Esophagus muscularis mucosa (tissue), 4 donors: Measurements from ENCODE around the gene MTIF3. TPM values are rescaled to one million over a fixed set of nuclear protein-coding genes. Genes with fewer than 3 reads are reported as not detected.
A peak's percentile ranks its signal among the peaks of the same experiment; 100 is the strongest.

Experiments used
- DNase-seq: peaks from one replicate; pipeline ENCODE4 v3.0.0-alpha.2; 2017; ENCODE audit errors: extremely low spot score
- H3K27ac ChIP-seq, 4 donors: fragments of 200-600 bp; sonication (generic); replicated peaks in 1 of 4; 1 replicate in 3 of 4; 2 replicates in 1 of 4; pipeline ENCODE4 v1.5.1; 2016 to 2019; ENCODE audit warnings: mild to moderate bottlenecking in 1 of 4
- H3K27me3 ChIP-seq, 4 donors: fragments of 200-600 bp; sonication (generic); one replicate each; pipeline versions ENCODE4 v1.5.1 to v1.6.0; 2016 to 2019
- H3K36me3 ChIP-seq, 4 donors: fragments of 200-600 bp; sonication (generic); one replicate each; pipeline ENCODE4 v1.5.1; 2016 to 2019
- H3K4me1 ChIP-seq, 4 donors: fragments of 200-600 bp; sonication (generic); one replicate each; pipeline ENCODE4 v1.5.1; 2016 to 2019
- H3K4me3 ChIP-seq, 4 donors: fragments of 200-600 bp; sonication (generic); 1 replicate in 2 of 4; 2 replicates in 2 of 4; pipeline ENCODE4 v1.5.1; 2016 to 2019; ENCODE audit warnings: mild to moderate bottlenecking in 4 of 4, moderate library complexity in 1 of 4
- H3K9me3 ChIP-seq, 4 donors: fragments of 200-600 bp; sonication (generic); 1 replicate in 3 of 4; 2 replicates in 1 of 4; pipeline ENCODE4 v1.5.1; 2016 to 2019
- EP300 ChIP-seq: sonication (generic); formaldehyde crosslinking; IDR thresholded peaks from one replicate; pipeline ENCODE4 v1.6.1; 2017; ENCODE audit warnings: antibody characterized with exemption
- POLR2A ChIP-seq: fragments of 450-650 bp; IDR thresholded peaks from one replicate; pipeline ENCODE4 v1.6.1; 2017; ENCODE audit warnings: antibody characterized with exemption, moderate library complexity, mild to moderate bottlenecking, low read depth
- POLR2AphosphoS5 ChIP-seq, 2 donors: sonication (generic); formaldehyde crosslinking; IDR thresholded peaks; one replicate each; pipeline ENCODE4 v1.6.1; 2017; ENCODE audit warnings: antibody characterized with exemption in 2 of 2
- WGBS: methylation state at CpG from one replicate; pipeline ENCODE4 v1.1.5; 2018; 5-methylcytosine and 5-hydroxymethylcytosine counted together
- intact Hi-C: fragments of 100-400 bp; cut with DNase I; formaldehyde crosslinking; loops from one replicate; pipeline ENCODE4 v1.15.1; 2023
- total RNA-seq, 4 donors: library from RNA; depleted of rRNA; stranded (reverse); fragments of >200 nt; gene quantifications; one replicate each; pipeline versions ENCODE4 v1.1.0 to v1.2.1, GENCODE V29; 2016
- TF ChIP-seq, protein P1 (sequence below), 3 experiments: fragments of 200-600 bp in 2 of 3; fragments of 450-650 bp in 1 of 3; sonication (generic) in 2 of 3; IDR thresholded peaks; one replicate each; pipeline ENCODE4 v1.5.1; 2017 to 2019; ENCODE audit warnings: antibody characterized with exemption in 3 of 3, mild to moderate bottlenecking in 2 of 3, moderate library complexity in 1 of 3

MTIF3 gene
- total RNA-seq, 4 donors from 2014 or later = 45.1 to 86.6 (median 67.5) TPM

DNA sequence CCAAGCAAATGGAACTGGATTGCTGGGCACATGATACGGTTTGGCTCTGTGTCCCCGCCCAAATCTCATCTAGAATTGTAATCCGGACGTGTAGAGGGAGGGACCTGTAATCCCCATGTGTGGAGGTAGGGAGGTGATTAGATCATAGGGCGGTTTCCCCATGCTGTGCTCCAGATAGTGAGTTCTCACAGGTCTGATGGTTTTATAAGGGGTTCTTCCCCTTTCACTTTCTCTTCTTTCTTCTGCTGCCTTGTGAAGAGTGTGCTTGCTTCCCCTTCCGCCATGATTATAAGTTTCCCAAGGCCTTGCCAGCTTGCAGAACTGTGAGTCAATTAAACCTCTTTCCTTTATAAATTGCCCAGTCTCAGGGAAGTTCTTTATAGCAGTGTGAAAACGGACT lies 32.6 kb upstream of the MTIF3 start:
- TF ChIP-seq EP300 (no peak), POLR2A (no peak), POLR2AphosphoS5 (IDR thresholded peaks at IDR 0.05) (no peak)
- TF ChIP-seq, protein P1, sequence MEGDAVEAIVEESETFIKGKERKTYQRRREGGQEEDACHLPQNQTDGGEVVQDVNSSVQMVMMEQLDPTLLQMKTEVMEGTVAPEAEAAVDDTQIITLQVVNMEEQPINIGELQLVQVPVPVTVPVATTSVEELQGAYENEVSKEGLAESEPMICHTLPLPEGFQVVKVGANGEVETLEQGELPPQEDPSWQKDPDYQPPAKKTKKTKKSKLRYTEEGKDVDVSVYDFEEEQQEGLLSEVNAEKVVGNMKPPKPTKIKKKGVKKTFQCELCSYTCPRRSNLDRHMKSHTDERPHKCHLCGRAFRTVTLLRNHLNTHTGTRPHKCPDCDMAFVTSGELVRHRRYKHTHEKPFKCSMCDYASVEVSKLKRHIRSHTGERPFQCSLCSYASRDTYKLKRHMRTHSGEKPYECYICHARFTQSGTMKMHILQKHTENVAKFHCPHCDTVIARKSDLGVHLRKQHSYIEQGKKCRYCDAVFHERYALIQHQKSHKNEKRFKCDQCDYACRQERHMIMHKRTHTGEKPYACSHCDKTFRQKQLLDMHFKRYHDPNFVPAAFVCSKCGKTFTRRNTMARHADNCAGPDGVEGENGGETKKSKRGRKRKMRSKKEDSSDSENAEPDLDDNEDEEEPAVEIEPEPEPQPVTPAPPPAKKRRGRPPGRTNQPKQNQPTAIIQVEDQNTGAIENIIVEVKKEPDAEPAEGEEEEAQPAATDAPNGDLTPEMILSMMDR (IDR thresholded peaks at IDR 0.05) = no peak
- no peak for DNase-seq
- Histone ChIP-seq H3K27ac (no peak overlapping the region), H3K4me3 (no peak overlapping the region), H3K36me3 (no peaks in the 10 kb centered on the region), H3K9me3 (peaks cover 0 to 7% (median 5%) of the 10 kb centered on the region in 4 donors), H3K27me3 (peaks cover 0 to 10% (median 0%) of the 10 kb centered on the region in 4 donors), H3K4me1 (no peaks in the 10 kb centered on the region)
- WGBS = 71% methylated on average over 7 of the region's 7 CpGs
- intact Hi-C loops = no loop called here

DNA sequence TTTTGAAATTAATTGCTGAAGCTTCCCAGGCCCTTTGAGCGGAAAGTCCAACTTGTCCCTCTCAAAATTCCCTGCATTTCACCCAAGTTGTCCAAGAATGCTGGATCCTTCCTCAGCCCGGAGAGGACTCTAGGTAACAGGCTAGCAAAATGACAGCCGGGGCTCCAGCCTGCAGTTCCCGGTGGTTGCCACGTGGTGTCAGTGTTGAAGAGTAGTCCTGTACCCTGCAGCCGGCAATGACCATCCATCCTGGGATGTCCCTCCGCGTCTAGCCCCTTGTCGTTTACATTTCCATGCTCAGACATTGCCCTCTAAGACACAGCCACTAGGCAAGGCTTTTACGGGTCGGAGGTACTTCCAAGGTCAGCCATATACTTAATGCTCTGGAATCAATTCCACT lies 31.4 kb upstream of the MTIF3 start:
- Histone ChIP-seq H3K27ac (no peak overlapping the region), H3K4me1 (no peaks in the 10 kb centered on the region), H3K36me3 (no peaks in the 10 kb centered on the region), H3K4me3 (no peak overlapping the region), H3K27me3 (peaks cover 0 to 14% (median 0%) of the 10 kb centered on the region in 4 donors), H3K9me3 (peaks cover 0 to 7% (median 5%) of the 10 kb centered on the region in 4 donors)
- intact Hi-C loops = no loop called here
- no peak for TF ChIP-seq POLR2A
- no peak for TF ChIP-seq EP300
- TF ChIP-seq POLR2AphosphoS5 (IDR thresholded peaks at IDR 0.05) = no peak
- TF ChIP-seq, protein P1 (IDR thresholded peaks at IDR 0.05) = peak in 2 of 3 experiments; percentile 8 to 39
- WGBS = 24% methylated on average over 11 of the region's 11 CpGs
- DNase-seq = no peak

DNA sequence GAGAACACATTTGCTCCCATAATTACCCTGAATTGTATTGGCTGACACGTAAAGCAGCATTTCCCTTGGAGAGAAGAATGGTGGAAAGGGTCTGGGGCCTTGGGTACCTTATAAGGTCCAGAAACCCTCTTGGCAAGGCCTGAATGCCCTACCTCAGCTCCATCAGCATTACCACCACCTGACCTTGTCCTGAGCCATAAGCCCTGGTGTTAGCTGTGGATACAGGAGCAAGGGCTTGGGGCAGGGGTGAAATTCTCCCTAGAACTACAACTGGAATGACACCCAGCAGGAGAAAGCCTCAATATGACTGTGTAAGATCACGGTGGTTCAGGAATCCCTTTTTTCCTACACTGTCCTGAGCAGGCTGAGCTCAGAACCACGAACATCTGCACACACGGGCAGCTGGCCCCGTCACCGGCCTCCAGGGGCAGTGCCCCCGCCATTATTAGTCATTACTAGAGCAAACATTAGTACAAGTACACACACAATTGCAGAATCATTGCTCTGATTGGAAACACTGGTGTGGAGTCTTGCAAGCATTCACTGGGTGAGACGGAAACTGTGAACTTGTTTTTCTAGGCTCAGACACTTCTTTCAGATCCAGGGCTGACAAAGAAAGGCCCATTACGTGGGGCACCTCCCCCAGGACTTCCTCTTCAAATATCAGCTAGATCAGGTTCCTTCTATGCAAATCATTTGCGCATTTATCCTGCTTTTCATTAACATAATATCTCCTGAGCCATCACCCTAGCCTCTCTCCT lies 26.8 kb upstream of the MTIF3 start:
- H3K27ac ChIP-seq = no peak overlapping the region
- WGBS = 52% methylated on average over 9 of the region's 10 CpGs
- intact Hi-C loops = no loop called here
- no peaks in the 10 kb centered on the region for H3K36me3 ChIP-seq
- H3K4me1 ChIP-seq = no peaks in the 10 kb centered on the region
- peaks cover 0 to 13% (median 0%) of the 10 kb centered on the region in 4 donors for H3K27me3 ChIP-seq
- no peak overlapping the region for H3K4me3 ChIP-seq
- peaks cover 0 to 5% (median 5%) of the 10 kb centered on the region in 4 donors for H3K9me3 ChIP-seq
- DNase-seq = no peak
- TF ChIP-seq, protein P1 (IDR thresholded peaks at IDR 0.05) = no peak
- no peak for TF ChIP-seq EP300
- TF ChIP-seq POLR2A = no peak
- no peak for TF ChIP-seq POLR2AphosphoS5 (IDR thresholded peaks at IDR 0.05)

DNA sequence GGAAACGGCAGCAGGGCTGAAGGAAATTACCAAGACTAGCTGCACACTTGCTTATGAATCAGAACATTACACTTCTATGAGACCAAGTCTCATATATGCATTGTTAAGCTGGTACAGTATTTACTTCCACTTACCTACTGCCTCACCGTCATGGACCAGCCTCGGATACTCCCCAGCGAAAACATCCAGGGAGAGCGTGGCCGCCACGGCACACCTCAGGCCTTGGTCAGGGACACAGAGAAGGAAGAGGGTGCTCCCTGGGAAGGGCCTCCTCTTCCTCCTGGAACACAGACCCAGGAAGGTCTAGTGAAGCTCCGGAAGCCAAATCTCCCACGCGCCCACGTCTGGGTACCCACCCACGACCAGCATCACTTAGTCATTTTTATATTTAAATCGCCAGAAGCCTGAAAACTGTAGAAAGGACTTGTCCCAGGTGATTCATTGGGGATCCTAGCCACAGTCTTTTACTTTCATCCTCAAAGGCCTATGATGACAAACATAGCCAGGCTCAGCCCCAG lies 24.4 kb upstream of the MTIF3 start:
- Histone ChIP-seq H3K9me3 (no peaks in the 10 kb centered on the region), H3K27me3 (peaks cover 0 to 4% (median 0%) of the 10 kb centered on the region in 4 donors), H3K4me1 (no peaks in the 10 kb centered on the region), H3K27ac (no peak overlapping the region), H3K36me3 (no peaks in the 10 kb centered on the region), H3K4me3 (no peak overlapping the region)
- TF ChIP-seq, protein P1 (IDR thresholded peaks at IDR 0.05) = no peak
- TF ChIP-seq EP300 (no peak), POLR2AphosphoS5 (IDR thresholded peaks at IDR 0.05) (no peak), POLR2A (no peak)
- DNase-seq = no peak
- intact Hi-C loops = no loop called here
- 88% methylated on average over 13 of the region's 13 CpGs for WGBS
